ENCODE measurements around the gene ACSL3.

Gene ACSL3

DNA sequence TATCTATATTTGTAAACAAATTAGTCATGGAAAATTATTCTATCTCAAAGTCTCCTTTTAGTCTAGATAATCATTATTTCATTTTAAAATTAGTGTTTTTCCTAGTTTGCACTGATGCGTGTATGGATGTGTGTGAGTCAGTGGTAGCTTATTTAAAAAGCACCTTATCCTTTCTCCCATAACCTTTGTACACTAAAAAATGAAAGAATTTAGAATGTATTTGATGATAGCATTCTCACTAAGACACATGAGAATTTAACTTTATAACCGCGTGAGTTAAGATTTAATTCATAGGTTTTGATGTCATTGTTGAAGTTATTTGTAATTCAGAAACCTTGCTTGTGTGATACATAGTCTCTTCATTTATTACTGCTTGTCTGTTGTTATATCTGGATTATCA lies 81.7 kb downstream of the ACSL3 start:
- DNase-seq (ENCODE audit: low read depth in 2 of 2): no peak

DNA sequence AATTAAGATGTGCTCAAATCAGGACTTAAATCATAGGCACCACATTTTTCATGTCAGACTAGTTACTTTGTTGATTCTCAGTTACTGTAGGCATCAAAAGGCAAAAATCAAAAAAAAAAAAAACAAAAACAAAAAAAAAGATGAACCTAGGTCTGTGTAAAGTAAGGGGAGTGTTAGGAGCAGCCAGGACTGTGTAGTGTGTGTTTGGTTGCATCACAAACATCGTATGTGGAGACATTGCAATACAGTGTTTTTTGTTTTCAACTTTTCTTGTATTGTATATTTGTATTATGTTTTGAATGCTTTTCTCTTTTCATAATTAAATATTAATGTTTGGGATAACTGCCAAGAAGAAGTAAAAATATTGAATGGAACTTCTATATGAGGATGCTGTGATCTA lies 82.1 kb downstream of the ACSL3 start:
- DNase-seq (ENCODE audit: low read depth in 2 of 2): no peak

DNA sequence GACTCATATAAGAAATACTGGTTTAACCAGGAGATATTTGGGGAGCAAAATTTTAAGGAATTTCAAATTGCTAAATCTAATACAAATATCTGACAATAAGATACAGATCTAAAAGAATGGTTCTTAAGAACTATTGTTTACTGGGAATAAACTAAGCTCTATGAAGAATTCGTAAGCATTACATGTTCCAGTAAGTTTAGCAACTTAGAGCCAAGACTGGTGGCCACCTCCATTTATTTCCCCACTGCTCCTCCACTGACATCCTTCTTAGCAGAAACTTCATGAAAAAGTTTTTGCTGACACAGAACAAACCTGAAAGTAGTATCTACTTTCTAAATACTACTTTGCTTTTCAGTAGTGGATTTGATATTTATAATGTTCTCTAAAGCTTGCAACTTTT lies 83.0 kb downstream of the ACSL3 start:
- no peak for DNase-seq (ENCODE audit: low read depth in 2 of 2)

DNA sequence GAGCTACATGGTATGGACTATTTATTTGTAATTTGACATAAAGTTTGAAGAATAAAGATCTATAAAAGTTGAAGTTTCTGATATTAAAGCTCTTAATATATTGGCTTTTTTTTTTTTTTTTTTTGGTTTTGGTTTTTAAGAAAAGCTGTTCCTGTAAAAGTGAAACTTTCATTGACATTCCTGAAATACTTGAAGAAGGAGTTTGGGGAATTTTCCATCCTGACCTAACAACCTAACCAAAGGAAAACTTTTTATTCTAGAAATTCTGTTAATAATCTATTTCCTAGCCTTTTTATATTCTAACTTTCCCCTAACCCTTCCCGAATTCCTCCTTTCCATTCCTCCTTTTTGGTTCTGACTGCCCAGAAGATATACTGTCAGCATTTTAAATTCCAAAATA lies 83.7 kb downstream of the ACSL3 start:
- no peak for DNase-seq (ENCODE audit: low read depth in 2 of 2)

DNA sequence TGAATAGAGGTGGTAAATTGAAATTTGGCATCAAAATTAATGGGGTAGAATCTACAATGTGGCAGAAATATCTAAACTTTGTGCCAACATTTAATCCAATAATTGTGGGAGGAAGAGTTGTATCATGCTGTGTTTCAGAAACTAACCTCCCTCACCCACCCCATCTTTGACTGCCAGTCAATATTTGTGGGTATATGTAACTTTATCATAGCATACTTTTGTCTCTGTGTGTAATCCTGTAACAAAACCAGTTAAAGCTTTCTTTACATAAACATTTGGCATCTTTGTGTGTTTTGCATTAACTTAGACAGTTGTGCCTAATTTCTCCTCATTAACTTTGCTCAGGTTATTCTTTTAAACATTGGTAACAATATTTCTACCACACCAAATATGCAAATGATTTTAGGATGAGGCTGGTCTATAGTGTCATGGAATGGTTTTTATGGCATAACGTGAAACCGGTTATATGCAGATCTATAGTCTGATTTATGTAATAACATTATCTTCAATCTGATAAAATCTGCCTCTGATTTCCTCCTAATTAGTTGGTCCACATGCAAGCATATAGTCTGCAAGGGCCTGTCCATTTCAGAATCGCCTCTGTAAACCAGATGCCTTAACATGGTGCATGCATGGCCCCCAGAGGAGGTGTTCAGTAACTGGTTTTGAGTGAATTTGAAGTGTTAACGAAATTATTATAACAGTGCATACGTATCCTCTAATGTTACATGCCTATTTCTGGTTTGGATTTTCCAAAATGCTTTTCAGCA lies 84.3 kb downstream of the ACSL3 start:
- no peak for DNase-seq (ENCODE audit: low read depth in 2 of 2)

DNA sequence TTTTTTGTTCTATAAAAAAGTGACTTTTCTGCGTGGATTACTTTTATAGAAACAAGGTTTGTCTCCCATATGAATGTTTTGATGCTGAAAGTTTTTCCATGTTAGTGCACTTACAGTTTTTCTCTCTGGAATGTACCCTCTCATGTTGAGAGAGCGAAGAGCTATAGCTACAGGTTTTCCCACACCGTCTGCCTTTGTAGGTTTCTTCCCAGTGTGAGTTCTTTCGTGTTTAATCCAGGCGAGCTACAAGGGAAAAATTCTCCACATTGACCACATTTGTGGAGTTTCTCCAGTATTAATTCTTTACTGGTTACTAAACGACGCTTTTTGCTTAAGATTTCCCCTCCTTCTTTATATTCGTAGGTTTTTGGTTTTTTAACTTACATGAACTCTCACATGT lies 85.1 kb downstream of the ACSL3 start:
- no peak for DNase-seq (ENCODE audit: low read depth in 2 of 2)

DNA sequence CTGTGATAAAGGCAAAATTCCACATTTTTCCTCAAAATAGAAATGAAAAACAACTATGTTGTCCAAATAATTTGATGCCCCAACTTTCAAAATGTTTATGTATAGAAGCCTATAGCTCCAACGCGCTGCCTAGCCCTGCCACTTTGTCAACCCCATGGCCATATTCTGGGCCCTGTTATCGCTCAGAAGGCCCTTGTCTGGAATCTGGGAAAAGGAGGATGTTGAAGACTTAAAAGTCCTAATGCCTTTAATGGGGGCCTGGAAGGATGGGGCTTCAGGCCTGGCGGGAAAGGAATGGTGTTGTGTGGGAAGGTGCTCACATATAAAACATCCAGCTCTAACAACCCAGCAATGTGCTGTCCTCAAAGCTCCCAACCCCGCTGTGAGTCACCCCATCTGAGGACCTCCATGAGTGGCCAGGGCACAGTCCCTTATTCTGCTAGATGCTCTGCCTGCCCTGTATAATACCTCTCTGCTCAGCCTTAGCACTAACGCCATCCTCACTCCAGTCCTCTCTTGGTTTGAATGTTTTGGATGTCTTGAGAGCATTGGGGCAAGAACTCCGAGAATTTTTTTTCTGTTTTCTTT lies 86.0 kb downstream of the ACSL3 start:
- DNase-seq (ENCODE audit: low read depth in 2 of 2): no peak

DNA sequence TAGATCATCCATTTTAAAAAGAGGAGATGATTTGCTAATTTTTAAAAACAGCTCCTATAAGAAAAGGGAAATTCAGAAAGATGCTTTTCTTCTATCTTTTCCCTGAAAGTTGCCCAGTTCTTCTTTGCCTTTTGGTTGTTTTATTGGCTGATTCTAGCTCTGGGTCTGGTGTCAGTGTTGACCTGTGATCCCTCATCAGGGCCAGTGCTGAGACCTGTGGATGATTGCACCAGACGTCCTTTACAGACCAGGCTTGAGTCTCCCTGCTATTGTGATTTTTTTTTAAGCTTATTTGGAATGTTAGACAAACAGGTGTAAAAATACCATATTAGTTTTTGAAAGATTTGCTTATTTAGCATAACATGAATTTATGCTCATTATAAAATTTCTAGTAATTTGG lies 88.2 kb downstream of the ACSL3 start:
- DNase-seq (ENCODE audit: low read depth in 2 of 2): no peak

DNA sequence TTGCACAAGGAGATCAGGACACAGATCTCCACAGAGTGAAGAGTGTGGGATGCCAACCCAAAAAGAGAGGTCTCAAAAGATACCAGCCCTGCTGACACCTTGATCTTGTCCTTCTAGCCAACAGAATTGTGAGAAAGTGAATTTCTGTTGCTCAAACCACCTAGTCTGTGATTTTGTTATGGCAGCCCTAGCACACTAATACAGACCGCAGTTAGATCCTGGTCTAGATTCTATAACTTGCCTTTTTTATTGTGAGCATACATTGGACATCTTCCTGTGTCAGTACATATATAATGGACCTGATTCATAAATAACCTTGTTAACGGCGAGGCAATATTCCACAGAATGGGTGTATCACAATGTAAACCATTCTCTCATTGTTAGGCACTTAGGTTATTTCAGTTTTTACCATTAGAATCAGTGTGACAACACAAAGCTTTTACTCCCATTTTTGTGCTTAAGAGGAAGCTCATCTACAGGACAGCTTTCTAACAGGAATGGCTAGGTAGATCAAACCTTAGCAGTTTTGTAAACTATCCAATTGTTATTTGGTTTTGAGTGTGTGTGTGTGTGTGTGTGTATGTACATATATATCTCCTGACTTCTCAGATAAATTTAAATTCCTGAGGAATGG lies 89.0 kb downstream of the ACSL3 start:
- DNase-seq (ENCODE audit: low read depth in 2 of 2): no peak

DNA sequence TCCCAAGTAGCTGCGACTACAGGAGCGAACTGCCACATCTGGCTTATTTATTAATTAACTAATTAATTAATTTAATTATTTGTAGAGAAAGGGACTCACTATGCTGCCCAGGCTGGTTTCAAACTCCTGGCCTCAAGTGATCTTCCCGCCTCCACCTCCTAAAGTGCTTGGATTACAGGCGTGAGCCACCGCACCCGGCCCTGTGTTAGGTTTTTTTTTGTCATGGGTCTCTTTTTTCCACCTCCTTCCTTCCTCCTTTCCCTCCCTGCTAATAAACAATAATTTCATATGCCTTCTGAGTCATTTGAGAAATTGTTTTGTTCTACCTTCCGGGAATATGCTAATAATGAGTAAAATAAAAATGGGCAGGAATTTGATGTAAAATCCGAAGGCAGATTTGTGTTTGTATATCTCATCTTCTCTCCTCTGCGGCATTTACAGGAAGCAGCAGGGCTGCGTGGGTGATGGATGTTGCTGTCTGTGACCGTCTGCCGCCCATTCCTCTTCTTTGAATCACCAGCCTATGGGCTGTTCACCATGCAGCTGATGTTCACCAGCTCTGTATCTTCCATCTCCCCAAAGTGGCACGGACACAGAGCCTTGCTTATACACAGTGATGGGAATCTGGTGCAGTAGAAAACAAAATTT lies 89.9 kb downstream of the ACSL3 start:
- DNase-seq (ENCODE audit: low read depth in 2 of 2): no peak

DNA sequence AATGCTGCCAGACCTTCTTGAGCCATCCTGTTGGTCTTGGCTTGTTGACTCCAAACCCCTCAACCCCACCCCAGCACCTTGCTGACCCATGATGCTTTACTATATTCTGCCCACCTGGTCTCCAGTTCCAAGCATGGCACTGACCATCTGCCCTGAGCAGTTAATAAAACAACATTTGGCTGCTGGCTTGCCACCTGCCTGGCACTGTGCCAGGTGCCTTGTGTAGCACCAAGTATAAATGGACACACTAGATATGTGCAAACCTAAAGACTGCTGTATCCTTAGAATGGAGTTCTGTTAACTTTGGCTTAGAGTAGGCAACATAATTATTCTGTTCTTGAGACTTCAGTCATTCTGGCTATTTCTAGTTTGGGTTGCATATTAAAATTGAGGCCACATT lies 91.4 kb downstream of the ACSL3 start:
- no peak for DNase-seq (ENCODE audit: low read depth in 2 of 2)

DNA sequence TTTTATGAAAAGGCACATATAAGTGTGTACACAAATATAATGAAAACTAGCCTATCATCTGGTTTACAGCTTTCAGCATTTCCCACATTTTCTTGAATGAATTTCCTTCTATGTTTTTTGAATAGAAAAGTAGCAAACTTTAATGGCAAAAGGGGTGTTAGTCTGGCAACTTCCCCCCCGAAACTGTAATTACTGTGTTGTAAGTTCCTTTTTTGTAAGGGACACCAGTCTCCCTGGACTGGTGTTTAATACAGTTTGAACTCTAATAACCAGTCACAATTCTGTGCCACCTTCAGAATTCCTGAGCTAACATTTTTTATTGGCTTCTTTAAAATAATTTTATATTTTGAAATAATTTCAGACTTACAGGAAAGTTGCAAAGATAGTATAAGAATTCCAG lies 94.2 kb downstream of the ACSL3 start:
- no peak for DNase-seq (ENCODE audit: low read depth in 2 of 2)

DNA sequence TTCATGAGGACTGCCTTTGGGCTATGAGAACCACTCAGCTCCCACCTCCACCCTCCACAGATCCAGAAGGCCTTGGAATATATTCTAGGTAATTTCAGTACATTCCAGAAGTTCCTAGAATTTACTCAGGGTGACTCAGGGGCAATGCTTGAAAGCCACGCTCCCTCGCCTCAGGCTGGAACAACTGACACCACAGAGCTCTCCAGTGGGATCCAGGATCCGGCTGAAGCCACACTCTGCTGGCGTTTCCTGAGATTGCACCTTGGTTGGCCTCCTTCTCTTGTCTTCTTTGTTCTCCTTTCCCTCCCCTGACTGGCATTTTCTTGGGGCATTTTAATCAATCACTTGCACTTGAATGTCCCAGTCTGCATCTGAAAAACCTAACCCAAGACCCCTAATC lies 98.5 kb downstream of the ACSL3 start:
- no peak for DNase-seq (ENCODE audit: low read depth in 2 of 2)

DNA sequence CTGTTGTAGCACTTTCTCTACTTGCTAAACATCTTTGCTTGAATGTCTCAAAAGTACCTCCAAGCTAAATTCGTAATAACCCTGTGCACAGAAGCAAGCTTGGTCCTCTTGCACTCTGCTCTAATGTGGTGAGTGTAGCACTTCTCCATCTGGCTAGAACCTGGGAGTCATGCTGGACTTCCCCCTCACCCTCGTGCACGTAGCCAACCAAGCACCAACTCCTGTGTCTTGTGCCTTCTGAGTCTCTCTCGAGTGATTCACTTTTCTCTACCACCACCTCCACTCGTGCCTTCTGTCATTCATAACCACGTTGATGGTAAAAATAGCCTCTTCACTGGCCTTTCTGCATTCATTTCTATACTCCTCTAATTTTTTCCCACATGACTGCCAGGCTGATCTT lies 99.3 kb downstream of the ACSL3 start:
- DNase-seq (ENCODE audit: low read depth in 2 of 2): no peak

DNA sequence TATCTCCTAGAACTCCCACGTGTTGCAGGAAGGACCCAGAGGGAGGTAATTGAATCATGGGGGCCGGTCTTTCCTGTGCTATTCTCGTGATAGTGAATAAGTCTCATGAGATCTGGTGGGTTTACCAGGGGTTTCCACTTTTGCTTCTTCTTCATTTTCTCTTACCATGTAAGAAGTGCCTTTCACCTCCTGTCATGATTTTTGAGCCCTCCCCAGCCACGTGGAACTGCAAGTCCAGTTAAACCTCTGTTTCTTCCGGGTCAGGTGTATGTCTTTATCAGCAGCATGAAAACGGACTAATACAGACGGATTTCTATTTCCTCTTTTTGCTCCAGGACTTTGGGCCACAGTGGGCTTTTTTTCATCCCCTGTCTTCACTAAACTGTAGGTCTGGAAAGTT lies 102.8 kb downstream of the ACSL3 start:
- no peak for DNase-seq (ENCODE audit: low read depth in 2 of 2)

DNA sequence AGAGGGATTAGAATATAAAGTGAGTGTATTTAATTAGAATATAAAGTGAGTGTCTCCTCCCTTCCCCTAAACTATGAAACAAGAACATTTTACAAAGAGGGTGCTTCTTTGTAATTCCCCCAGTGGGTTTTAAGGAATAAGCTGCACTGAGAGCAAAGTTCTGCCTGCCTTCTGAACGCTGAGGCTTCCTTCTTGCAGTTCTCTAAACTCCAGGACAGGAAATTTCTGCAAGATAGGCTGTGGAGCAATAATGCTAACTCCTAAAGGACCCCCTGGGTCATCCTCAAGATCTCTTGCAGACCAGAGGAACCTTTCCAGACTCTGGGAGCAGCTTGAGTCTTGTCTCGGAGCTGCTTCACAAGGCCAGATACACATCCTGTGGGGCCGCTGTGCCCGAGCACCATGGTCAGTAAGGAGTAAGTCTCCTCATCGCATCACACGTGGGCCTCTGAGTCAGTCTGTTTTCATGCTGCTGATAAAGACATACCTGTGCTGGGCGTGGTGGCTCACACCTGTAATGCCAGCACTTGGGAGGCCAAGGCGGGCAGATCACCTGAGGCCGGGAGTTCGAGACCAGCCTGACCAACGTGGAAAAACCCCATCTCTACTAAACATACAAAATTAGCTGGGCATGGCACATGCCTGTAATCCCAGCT lies 103.7 kb downstream of the ACSL3 start:
- no peak for DNase-seq (ENCODE audit: low read depth in 2 of 2)

DNA sequence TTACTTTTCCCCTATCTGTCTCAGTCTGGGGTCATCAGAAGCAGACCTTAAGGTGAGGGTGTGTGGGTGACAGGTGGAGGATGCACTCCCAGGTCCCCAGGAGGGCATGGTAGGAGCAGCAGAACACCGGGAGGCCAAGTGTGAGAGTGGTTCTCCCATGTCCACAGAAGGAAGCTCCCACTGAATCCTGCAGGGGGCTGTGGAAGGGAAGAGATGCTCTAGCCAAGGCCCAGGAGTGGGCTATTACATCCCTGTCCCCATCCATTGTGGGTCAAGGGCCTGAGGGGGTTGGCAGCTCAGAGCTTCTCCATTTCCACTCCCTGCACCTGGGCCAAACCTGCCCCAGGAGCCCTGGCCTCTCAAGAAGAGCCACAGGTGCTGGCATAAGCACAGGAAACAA lies 104.7 kb downstream of the ACSL3 start:
- DNase-seq (ENCODE audit: low read depth in 2 of 2): no peak

DNA sequence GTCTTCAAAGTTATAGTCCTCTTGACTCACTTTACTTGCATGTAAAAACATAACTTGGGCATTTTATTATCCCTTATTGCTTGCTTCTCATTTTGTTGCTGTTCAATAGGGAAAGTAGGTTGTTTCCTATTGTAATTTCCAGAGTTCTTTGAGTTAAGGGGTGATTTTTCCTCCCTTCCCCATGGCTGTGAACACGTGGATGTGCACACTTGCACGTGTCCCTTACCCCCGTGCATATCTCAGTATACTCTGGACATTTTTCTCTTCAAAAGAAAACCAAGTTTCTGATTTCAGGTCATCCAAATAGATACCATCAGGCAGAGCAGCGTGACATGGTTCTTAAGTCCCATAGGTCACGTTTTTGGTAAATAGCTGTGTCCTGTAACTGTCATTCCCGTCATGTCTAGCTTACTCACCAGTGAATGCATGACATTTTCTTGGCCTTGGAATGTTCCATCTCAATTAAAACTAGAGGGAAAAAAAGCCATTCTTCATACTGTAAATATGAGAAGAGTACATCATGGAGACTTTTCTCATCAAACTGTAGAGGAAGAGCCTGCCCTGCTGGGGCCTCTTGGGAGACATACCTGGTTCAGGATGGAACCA lies 107.8 kb downstream of the ACSL3 start:
- no peak for DNase-seq (ENCODE audit: low read depth in 2 of 2)

DNA sequence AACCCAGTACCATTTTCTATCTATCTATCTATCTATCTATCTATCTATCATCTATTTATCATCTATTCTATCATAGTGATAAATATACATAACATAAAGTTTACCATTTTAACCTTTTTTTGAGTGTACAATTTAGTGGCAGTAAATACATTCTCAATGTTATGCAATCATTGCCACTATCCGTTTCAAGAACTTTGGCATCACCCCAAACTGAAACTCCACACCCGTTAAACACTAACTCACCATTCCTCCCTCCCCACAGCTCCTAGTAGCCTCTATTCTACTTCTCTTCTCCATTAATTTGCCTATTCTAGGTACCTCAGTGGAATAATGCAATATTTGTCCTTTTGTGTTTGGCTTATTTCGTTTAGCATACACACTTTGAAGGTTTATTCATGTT lies 108.7 kb downstream of the ACSL3 start:
- no peak for DNase-seq (ENCODE audit: low read depth in 2 of 2)

DNA sequence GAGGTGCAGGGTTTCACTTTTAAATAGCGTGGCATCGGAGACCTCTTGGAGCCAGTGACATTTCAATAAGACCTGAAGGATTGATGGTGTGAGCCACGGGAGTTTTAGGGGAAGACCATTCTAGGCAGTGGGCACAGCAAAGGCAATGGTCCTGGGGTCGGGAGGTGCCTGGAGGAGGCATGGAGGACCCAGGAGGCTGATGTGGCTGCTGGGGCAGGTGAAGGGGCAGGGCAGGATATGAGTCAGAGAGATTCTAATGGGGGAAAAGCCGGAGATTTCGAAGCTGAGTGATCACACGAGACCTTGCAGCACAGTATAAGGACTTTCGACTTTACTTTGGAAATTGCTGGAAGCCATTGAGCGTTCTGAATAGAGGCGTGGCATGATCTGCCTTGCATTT lies 111.6 kb downstream of the ACSL3 start:
- DNase-seq (ENCODE audit: low read depth in 2 of 2): no peak

DNA sequence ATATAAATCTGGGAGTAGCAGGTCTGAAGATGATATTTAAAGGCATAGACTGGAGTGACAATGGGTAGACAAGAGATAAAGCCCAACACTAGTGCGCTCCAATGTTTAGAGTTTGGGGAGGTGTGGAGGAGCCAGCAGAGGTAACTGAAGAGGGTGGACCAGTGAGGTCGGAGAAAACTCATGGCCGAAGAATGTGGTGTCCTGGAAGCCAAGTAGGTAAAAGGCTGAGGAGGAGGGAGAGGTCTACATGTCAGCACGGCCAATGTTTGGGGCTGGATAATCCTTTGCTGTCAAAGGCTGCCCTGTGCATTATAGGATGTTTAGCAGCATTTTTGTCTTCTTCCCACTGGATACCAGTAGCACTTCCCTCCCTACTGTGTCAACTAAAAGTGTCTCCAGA lies 112.4 kb downstream of the ACSL3 start:
- DNase-seq (ENCODE audit: low read depth in 2 of 2): no peak

DNA sequence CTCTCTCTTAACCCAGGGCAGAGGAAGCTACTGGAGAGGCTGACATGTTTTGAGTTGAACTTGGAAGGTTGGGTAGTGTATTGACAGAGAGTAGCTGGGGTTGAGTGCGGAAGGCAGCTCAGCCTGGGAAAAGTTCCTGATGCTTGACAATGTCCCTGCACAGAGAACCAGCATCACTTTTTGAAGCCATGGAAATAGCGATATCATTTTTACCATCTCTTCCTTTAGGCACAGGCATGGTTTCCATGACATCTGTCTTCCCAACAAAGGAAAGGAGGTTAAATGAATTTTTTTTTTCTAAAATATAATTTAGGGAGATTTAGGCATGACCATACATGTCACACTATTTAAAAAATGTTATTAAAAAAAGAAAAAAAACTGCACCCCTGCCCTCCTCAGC lies 112.9 kb downstream of the ACSL3 start:
- DNase-seq (ENCODE audit: low read depth in 2 of 2): no peak

Measured in stimulated activated CD4-positive, alpha-beta T cell treated with anti-CD3 and anti-CD28 coated beads, Interleukin-4, amount 100 ng/mL, for 48 hours (primary cell).